NCI-H524 treated with DMSO at 0.1 percent for 48 hours (cell line): ENCODE data around the gene FANCG.

Experiments used
- DNase-seq: peaks from one replicate; lab custom pipeline; 2025; lab: John Stamatoyannopoulos, UW

Gene FANCG

DNA sequence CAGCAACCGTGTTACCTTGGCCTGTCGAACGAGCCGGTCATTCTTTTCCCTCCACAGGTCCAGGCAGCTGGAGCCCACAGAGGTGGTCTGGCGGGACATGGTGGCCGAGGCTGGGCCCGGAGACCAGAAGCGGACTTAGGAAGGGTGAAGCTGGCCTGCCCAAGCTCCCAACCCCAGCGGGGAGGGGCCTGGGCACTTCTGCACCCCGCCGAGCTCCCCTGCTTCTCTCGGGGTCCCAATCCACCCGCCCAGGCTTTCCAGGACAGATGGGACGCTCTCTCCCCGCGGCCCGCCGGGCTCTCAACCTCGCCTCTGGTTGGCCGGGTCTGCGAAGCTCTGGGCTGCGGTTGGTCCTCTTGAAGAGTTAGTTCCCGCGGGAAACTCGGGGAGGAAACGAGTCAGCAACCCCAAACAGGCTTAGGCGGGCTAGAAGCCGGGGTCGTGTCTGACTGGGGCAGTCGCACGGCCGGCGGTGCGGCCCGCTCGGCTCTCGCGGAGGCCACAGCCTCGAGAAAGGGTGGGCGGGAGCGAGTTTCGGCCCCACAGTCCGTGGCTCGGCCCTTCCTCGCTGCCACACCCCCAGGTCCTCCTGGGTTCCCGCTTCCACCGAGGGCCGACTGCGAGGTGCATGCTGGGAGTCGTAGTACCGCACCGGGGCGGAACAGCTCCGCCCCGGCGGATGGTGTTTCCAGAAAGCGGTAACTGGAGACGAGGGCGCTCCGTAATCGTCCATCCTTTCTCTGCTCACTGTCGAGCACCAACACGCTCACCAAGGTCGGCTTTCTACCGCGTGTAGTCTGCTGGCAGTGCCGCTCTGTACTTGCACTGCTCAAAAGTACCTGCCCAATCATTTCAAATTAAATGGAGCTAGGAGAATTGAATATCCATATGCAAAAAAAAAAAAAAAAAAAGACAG, at the start of gene FANCG:
TSS of gene FANCG (minus strand) at position 517 of the 916 bp plus-strand sequence. CDS start at position 99, 418 bp downstream.
- DNase-seq, result peak; percentile 78

DNA sequence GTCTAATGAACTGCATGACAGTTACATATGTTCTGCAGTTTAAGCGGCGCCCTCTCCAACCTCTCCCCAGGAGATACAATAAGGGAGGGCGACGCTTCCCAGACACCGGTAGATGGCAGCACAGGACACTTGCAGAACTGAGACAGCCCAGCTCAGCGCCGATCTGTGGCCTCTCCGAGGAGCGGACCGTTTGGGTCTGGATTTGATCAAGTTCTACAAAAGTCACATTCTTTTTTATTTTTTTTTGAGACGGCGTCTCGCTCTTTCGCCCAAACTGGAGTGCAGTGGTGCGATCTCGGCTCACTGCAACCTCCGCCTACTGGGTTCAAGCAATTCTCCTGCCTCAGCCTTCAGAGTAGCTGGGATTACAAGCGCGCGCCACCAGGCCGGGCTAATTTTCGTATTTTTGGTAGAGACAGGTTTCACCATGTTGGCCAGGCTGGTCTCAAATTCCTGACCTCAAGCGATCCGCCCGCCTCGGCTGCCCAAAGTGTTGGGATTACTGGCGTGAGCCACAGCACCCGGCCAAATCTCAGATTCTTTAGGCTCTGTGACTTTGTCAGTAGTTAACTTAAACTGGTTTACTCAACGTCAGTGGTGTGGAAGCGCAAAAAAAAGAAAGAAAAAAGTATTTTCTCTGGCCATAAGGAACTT, 37.3 kb upstream of the FANCG start:
- peak; percentile 52 for DNase-seq

DNA sequence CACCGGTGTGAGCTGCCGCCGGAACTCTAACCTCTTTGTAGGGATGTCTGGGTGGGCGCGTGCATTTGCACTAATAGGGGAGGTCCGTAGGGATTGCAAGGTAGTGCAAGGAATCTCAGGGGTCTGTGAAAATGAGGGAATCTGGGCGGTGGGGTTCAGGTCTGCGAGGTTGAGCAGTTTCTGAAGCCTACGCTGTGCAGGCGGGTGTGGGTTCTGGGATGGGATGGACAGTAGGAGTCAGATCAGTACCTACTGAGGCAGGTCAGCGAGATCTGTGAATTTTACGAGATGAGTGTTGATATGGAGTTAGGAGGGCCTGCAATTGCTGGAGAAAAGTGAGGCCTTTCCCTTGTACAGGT, 36.8 kb upstream of the FANCG start:
- no peak for DNase-seq

DNA sequence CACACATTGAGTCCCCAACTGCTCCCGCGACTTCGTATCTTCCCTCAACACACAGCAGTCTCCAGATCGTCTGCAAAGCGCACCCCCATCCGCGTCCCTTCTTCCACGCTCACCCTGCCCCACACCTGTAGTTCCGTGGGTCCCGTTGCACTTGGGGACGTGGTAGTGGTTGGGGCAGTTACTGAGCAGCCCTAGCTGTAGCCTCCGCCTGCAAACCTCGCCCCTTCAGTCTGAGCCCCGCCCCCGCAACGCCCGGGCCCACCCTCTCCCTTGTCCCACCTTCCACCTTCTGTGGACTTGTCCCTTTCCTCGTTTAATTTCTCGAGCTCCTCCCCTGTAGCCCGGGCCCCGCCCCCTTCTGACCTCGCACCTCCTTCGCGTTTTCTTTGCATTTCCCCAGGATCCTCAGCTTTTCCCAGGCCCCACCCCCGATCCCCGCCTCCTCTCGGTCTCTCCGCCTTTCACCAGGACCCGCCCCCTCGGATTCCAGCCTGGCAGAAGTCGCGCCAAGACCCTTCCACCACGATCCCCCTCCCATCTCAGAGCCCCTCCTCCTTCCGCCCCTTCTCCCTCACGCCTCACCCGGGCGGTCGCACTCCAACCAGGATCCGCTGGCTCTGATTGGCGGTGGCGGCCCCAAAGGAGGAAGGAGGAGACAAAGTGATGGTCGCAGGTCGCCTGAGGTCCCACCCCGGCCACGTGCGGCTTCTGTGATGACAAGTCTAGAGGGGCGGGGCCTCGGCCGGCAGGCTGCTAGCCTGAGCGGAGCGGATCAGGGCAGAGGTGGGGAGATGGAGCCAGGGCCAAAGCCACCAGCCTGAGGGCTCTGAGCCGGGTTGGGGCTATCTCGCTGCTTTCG, 36.2 kb upstream of the FANCG start, which contains the start of gene ATOSB:
TSS of gene ATOSB (minus strand) at position 183 of the 859 bp plus-strand sequence. CDS start 7,588 bp downstream, outside the sequence.
- peak; percentile 82 for DNase-seq

DNA sequence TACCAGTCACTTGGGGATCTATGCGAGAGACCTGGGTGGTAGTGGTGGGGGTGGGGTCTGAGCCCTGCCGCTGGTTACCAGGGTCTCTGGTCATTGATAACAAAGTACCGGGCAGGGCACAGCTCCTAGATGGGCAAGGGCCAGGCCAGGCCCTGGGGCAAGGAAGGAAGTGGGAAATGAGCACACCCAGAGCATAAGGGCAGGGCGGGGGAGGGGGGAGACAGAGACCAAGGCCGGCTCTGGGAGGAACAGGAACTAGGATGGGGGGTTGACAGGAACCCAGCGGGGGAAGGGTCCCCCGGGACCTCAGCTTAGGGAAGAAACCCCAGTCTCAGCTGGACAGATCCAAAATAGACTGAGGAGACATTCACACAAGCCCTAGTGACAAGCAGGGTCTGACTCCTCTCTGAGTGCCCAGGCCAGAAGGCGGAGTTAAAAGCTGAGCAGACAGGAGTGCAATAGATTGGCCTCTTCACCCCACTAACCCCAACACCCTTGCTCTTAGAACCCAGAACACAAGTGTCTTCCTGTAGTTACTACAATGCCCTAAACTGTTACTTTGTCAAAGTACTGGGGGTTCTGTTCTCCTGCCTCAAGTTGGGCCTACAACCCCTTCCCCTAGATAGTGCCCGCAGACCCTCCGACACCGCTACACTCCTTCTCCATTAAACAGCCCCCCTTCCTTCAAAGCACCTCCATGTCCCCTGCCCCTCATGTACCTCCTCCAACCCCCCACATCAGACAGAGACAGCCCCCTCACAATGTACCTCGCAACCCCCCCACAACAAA, 35.3 kb upstream of the FANCG start:
- DNase-seq, result no peak

DNA sequence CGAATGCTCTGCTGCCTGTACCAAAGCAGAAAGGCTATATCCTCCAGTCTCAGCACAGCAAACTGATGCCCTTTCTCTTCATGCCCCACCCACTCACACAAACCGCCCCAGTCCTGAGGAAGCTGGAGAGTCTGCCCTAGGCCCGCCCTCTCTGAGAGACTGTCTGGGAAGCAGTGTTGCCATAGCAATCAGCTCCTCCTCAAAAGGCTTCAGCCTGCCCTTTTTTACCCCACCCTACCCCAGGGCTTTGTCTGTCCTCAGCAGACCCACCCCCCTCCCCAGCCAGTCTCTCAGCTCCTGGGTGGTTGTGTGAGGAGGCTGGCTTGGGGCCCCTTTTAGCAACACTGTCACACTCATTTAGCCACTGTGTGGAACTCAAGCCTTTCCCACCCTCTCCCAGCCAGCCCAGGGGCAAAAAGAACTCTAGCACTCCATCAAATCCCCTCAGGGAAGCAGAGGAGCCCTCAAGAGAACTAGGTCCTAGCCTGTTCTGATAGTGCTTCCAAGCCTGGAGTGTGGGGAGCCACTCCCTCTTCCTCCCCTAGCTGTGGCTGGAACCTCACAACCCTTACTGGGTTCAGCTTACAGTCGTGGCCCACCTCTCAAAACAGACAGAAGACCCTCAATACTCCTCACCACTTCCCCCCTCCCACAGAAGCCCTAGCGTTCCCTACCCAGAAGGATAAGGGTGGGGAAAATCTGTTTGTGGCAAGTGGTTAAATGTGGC, 34.5 kb upstream of the FANCG start:
- no peak for DNase-seq

DNA sequence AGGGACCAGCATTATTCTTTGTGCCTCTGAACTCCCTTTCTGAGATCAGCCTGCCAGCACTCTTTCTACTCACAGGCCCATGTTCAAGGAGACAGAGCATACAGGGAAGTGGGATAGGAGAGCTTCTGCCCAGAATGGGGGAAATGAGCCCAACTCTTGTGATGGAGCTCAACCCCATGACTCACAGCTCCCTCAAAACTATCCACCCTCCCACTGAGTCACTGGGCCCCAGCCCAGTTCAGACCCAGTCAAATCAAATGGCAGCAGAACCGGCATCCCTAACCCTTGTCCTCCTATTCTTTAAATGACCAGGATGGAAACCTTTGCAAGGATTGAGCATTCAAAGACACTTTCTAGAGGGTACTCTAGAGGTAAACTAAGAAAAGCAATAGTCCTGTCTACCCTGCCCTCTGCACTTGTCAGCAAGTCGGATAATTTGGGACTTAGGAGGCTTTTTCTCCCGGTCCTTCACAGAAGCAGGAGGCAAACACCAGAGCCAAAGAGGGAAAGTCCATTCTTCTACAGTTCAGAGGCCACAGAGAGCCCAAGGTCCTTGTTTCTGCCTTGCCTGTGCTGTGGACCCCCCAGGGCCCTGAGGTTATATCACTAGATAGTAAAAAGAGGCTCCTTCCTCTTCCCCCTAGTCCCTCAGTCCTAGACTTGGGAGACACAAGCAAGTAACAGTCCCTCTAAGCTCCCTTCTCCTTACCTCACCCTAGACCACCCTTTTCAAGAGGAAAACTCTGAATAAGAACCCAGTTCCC, 32.7 kb upstream of the FANCG start:
- DNase-seq, result no peak

DNA sequence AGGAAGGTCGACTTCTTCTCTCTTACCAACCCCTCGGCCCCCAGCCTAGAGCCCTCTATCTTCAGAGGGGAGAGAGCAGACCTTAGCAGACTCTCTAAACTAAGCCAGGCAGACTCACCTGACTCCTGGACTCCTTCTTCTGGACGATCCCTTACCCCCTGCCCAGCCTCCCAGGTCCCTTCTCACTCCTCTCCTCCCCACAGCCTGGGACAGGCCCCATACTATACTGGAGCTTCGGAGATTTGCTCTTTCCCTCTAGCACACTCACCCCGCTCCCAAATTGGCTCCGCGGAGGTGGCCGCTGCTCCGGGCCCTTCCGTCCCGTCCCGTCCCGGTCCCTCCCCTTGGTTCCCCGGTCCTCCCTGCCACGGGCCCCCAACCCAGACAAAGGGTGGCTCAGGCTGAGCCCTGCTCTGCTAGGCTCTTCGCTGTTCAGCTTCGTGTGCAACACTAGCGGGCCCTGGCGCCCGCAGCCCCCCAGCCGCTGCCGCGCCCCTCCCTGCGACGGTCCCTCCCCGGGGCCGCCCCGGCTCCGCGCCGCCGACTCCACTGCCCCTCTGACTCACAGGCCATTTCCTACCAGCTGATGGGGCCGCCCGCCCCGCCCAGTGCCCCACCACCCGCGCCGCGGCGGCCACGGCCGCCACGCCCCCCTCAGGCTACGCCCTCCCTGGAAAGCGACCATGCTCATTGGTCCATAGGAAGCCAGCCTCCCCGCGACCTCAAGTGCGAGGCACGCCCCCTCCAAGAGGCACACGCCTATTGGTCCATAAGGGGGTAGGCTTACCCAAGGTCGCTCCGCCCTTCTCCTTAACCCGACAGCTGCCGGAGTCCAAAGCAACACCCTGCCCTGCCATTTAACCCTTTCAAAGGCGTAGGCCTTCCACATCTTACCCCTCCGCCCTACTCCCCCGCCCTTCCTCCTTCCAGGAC, 31.5 kb upstream of the FANCG start:
- peak; percentile 59 for DNase-seq

DNA sequence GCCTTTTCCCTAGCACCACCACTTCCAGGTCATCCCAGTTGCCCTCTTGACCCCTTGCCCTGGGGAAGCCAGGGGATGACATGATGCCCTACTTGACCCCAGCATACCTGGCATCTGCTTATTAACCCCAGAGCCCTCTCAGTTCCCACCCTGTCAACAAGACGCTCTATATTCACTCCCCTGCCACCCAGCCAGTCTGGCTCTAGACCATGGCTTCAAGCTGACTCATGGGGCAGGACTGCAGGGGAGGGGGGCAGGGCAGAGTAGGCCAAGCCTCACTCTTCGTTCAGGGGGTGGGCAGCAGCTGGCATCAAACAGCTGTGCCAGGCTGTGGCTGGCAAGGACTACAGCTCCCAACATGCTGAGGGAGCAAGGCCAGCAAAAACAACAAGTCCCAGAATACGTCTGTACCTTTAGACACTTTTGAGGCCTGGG, 30.6 kb upstream of the FANCG start:
- DNase-seq, result no peak

DNA sequence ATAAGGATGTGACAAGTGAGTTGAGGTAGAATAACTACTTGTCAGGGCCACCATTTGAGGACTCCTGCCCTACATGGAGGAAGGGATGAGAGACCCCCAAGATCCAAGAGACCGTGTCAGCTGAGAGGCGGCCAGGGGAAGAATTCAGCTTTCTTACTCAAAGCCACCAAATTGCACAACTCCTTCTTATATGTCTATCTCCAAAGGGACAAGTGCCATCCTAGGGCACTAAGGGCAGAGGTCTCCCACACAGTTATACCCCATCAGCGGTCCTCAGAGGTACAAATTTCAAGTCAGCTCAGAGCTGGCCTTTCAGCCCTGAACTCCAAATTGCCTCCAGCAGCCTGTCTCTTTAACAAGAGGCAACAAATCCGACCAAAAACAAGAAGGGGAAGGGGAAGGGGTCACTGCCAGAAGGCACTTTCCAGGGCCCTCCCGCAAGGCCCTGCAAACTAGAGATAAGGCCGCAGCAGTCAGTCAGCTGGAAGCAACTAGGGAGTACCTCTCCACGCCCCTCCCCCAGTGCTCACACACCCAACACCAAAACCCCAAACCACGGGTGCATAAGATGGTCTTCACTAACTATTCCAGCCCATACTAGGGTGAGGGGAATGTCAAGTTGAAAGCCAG, 29.3 kb upstream of the FANCG start:
- DNase-seq, result no peak

DNA sequence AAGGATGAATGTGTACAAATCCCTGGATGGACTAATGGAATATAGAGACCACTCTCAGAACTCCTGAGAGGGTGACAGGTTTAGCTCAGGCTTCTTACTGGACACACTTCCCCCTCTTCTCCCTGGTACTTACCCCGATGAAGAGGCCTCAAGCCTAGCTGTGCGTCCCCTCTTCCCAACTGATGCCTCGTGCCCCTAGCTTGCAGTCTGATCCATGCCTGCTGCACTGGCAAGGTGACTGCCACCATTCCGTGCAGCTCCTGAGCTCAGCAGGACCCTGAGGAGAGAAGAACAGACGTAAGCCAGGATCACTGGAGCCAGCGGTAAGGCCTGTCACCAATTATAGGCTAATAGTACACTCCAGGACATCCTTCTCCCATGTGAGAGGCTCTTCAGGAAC, 28.7 kb upstream of the FANCG start:
- DNase-seq, result no peak

DNA sequence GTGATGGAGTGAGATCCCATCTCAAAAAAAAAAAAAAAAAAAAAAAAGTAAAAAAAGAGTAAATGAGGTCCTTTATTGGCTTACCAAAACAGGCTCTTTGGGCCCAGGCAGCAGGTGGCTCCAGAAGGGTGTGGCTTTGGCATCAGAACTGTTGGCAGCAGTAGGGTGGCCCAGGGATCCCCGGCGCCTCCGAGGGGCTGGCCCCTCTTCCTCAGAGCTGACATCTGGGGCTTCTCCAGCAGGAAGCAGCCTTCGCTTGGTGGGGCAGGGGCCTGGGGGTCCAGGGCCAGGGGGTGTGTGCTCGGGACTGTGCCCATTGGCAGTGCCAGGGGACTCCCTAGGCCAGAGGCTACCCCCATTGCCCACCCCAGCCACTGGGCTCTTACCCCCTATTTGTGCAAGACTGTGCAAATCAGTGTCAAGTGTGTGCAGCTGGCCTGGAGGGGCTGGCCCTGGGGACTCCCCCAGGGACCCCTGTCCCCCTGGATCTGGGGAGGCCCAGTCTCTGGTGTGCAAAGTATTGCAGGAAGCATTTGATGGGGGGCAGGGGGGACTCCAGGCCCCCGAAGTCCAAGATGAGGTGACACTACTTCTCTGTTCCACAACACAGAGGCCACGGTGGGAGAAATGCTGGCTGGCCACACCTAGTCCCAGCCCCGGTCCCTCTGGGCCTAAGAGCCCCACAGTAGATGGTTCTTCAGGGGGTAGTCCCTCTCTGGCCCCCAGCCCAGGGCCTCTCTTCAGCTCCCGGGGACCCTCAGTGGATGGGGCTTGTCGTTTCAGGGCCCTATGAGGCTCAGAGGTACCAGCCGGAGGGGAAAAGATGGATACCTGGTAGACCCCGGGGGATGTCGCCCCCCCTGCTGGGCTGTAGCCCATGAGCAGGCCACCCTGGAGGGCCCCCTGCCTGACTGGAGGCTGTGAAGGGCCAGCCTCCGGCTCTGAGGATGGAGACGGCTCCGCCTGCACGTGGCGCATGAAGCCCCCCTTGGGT, 27.9 kb upstream of the FANCG start:
- DNase-seq, result no peak

DNA sequence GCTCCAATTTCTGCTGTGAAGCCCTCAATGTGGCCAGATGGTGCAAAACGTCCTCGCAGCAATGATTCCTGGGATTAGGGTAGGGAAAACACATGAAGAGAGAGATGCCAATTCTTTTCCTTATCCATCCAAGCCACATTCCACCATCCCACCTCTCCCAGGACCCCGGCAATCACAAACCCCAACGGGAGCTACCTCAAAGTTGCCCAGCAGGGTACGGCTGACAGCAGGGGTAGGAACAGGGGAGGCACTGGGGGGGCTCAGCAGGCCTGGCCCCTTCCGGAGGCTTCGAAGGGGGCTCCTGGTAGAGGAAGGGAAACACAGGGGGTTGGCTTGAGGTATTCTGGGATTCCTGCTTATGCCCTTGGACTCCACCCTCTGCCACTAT, 26.6 kb upstream of the FANCG start:
- DNase-seq, result no peak

DNA sequence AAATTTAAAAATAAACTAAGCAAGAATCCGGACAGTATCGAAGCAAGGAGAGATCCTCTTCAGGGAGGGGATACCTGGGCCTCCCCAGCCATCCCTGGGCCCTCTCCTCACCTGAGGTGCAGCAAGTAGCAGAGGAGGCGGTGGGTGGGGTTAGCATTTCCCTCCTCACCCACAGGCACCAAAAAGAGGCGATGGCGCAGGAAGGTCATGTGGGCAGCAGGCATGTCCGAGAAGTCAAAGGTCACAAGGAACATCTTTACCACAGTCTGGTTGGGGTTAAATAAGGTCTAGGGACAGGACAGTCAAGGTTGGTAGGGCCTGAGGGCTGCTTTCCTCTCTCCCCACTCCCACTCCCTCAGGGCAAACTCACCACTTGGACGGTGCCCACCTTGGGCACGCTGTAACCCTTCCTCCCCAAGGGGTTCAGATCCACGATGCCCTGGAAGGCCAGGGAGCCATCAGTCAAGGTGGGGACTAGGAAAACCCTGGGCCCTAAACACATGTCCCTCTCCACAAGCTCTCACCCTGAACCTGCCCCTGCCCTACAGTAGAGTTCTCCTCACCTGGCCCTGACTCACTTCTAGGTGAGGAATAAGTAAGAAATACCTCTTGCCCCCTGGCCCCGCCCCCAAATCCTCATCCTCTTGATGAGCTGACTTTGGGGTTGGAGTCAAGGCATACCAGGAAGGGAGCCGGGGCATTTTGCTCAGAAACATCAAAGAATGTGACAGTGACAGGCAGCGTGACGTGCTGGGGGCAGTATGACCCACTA, 26.0 kb upstream of the FANCG start:
- no peak for DNase-seq

DNA sequence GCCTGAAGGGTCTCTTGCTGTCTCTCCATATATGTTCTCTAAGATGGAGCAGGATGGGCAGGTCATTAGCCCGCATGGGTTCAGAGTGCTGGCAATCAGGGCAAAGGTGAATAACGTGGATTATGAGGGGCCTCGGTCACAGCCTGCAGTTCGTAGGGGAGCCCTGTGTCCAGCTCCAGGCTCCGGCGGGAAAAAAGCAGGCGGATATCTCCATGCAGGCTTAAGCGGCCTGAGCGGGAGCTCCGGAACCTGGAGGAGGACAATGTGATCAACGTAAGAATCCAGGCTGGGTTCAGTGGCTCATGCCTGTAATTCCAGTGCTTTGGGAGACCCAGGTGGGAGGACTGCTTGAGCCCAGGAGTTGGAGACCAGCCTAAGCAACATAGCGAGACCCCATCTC, 25.4 kb upstream of the FANCG start:
- no peak for DNase-seq

DNA sequence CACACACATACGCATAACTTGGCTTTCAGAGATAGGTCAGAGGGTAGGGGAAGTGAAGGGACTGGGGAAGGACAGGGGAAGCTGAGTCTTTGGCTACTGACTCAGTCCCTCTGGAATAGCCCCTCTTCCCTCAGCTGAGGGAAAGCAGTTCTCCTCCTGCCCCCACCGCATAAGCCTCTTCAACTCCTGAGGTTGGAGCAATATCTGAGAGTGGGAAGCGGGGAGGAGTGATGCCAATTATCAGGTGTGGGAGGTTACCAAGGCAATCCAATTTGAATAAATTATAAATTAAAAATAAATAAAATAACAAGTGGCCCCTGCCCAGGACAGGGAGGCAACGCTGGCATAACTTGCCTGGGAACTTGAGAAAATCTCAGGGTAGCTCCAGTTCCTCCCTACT, 24.8 kb upstream of the FANCG start:
- no peak for DNase-seq
